T-helper 22 cell (primary cell): Measurements from ENCODE around the gene NAB1.
A peak's percentile ranks its signal among the peaks of the same experiment; 100 is the strongest.
"Not testable (repeated sequence)": the region's sequence is repeated elsewhere in the genome, so short reads cannot be mapped to it uniquely, and the experiment has no call there.

ENCODE experiments used
- DNase-seq: peaks from one replicate; pipeline ENCODE4 v3.0.0-alpha.2; 2020; ENCODE audit warnings: low read depth

Gene NAB1

GRCh38 chr2:190674966-190675650 is 26.2 kb downstream of the NAB1 start:
- DNase-seq, result no peak

- DNase-seq, result no peak
Measured at GRCh38 chr2:190677255-190677654, 28.4 kb downstream of the NAB1 start.

GRCh38 chr2:190678444-190679162 is 29.7 kb downstream of the NAB1 start:
- DNase-seq, result no peak

DNA sequence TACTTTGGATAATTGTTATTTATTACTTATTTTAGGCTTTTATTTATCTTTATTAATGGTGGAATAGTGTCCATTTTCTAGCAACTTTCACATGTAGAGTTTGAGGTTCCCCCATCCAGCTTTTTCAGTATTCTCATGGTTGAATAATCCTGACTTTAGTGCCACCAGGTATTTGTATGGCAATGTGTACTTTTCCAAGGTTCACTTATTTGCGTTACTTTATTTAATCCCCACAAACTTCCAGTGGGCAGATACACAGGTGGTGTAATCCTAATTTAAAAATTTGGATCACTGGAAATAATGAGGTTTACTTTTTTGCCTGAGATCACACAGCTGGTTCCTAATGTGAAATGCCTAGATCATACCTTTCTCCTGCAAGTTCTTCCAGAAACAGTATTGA is 30.5 kb downstream of the NAB1 start:
- DNase-seq, result no peak

- DNase-seq, result peak; percentile 10
Measured at GRCh38 chr2:190679813-190680591, 31.1 kb downstream of the NAB1 start.

DNA sequence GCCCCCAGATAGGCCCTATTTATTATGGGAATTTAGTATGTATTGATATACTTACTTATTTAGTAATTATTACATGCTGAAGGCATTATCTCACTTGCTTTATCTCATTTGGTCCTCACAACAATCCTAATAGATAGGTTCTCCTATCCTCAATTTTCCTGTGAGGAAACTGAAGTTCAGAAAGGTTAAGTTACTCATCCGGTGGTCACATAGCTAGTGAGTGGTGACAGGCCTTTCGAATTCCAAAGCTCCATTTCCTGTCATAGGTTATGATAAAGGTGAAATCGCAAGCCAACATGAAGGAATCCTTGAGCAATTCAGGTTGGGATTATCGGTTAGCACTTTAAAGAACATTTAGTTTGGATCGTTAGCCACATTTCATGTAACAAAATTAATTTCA is 33.3 kb downstream of the NAB1 start:
- DNase-seq, result no peak

- no peak for DNase-seq
Measured at GRCh38 chr2:190683802-190684201, 34.9 kb downstream of the NAB1 start.

- no peak for DNase-seq
Measured at GRCh38 chr2:190684931-190685330, 36.0 kb downstream of the NAB1 start.

DNA sequence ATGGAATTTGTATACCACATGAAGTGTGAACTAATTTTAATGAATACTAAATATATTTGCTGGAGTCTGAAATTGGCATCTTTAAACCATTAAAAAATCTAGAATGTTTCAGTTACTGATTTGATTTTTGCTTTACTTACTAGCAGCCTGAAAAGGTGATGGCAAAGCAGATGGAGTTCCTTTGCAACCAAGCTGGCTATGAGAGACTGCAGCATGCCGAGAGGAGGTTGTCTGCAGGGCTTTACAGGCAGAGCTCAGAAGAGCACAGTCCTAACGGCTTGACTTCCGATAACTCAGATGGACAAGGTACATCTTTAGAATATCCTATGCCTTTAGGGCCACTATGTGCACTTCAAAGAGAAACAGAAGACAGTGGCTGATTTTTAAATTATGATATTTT is 36.5 kb downstream of the NAB1 start:
- no peak for DNase-seq

DNA sequence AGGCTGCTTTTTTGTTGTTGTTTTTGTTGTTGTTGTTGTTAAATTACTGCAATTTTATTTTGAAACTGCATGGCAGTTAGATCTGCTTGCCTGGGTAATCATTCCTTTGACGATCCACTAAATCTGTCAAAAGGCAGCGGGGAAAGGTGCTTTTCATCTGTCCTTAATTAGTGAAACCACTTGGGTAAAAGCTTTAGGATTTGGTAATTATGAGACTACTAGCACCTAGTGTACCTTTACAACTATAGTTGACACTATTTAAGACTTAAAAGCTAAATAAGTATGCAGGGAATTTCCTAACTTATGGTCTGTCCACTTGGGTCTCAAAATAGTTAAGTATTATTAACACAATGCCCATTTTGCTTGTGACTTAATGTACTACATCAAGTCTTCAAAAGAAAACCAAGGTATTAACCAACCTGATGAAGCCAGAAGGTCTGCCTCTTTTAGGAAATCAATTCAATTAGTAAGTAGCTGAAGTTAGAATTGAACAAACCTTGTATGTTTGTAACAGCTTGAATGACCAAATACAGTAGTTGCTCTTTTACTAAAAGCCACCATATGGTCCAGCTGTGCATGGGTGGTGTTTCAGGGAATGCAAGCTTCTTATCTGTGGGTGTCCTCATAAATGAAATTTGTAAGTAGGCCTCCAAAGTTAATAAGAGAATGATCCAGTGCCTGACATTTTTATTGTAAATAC is 44.8 kb downstream of the NAB1 start:
- no peak for DNase-seq

- no peak for DNase-seq
Measured at GRCh38 chr2:190694479-190694878, 45.6 kb downstream of the NAB1 start.

GRCh38 chr2:190695739-190696138 is 46.9 kb downstream of the NAB1 start:
- no peak for DNase-seq

- DNase-seq, result no peak
Measured at GRCh38 chr2:190696792-190697398, 48.0 kb downstream of the NAB1 start.

GRCh38 chr2:190697421-190697820 is 48.5 kb downstream of the NAB1 start:
- no peak for DNase-seq

DNA sequence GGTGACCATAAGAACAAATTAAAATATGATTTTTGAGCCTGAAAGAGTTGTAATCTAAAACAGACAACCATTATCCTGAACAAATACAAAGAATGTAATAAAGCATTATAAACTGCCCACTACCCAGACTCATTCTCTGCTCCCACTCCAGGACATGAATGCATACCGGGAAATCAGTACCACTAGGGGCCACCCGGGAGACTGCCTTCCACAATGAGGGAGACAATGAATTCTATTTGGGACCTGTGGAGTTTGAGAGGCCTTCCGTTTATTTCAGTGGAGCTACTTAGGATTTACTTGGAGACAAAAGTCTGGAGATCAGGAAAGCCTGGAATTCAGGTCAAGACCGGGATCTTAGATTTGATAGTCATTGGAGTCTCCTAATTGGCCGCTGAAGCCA is 50.0 kb downstream of the NAB1 start:
- no peak for DNase-seq

- DNase-seq, result no peak
Measured at GRCh38 chr2:190701586-190701985, 52.7 kb downstream of the NAB1 start.

DNA sequence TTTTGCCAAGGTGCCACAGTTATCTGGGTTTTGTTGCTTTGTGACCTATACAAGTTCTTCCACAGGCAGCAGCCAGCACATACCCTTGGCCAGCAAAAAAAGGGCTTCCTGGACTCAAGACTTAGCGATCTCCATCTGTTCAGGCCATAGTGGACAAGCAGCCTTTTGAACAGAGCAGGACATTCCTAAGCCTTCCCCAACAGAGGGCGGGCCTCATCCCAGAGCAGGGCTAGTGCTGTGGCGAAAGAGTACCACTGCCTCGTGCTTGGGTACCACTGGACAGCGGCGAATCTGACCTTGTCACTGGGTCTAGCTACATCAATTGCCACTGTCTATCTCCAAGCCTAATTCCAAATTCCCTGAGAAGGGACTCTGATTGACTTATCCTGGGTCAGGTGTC is 56.4 kb downstream of the NAB1 start:
- DNase-seq, result no peak

GRCh38 chr2:190707726-190708125 is 58.8 kb downstream of the NAB1 start:
- no peak for DNase-seq

GRCh38 chr2:190708650-190709049 is 59.8 kb downstream of the NAB1 start:
- not testable (repeated sequence) for DNase-seq

DNA sequence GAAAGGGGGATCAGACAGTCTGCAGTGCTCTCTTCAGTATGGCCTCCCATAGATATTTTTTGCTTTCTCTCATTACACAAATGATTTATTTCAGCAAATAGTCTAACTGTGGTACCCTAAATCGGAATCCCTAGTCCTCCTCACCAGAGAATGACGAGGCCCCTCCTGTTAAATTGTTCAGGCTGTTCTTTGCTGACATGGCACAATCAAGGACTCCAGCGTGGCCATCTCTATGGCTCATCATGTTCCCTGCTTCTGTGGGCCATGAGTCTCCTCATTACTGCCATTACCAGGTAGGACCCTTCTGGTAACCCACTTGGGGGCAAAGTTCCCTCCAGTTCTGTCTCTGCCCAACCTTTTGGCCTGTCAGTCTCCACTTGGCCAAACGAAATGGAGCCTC is 62.2 kb downstream of the NAB1 start:
- no peak for DNase-seq

GRCh38 chr2:190713471-190713870 is 64.6 kb downstream of the NAB1 start:
- no peak for DNase-seq

GRCh38 chr2:190714958-190715357 is 66.1 kb downstream of the NAB1 start:
- no peak for DNase-seq
